Activated T-helper 2 cell treated with anti-CD3 and anti-CD28 coated beads, Interferon-gamma antibody, Interleukin-2, Interleukin-4, amounts not matched to agents 10 μg/mL and 5 μg/mL and 100 μg/mL, durations not matched to agents 14 hours and 24 hours and 36 hours (primary cell): ENCODE measurements around the gene GLT6D1. TPM values are rescaled to one million over a fixed set of nuclear protein-coding genes. Genes with fewer than 3 reads are reported as not detected.

ENCODE experiments used
- DNase-seq: peaks from one replicate; pipeline ENCODE4 v3.0.0; 2021; ENCODE audit warnings: low spot score
- H3K27ac Mint-ChIP-seq: one replicate; pipeline ENCODE4 v1.8.0; 2021; ENCODE audit warnings: mixed read lengths
- H3K27me3 Mint-ChIP-seq: one replicate; pipeline ENCODE4 v1.8.0; 2021; ENCODE audit warnings: low read depth, mixed read lengths
- H3K36me3 Mint-ChIP-seq: one replicate; pipeline ENCODE4 v1.8.0; 2021; ENCODE audit warnings: low read depth, mixed read lengths
- H3K4me1 Mint-ChIP-seq: one replicate; pipeline ENCODE4 v1.8.0; 2021; ENCODE audit warnings: low read depth, mixed read lengths
- H3K4me3 Mint-ChIP-seq: one replicate; pipeline ENCODE4 v1.8.0; 2021; ENCODE audit warnings: low read depth, mild to moderate bottlenecking, moderate library complexity, mixed read lengths
- H3K9me3 Mint-ChIP-seq: one replicate; pipeline ENCODE4 v1.8.0; 2021; ENCODE audit warnings: mixed read lengths
- intact Hi-C: fragments of 100-400 bp; cut with micrococcal nuclease; formaldehyde crosslinking; loops from one replicate; pipeline ENCODE4 v1.15.1; 2023
- total RNA-seq: library from RNA; stranded (reverse); gene quantifications from 2 replicates; pipeline ENCODE4 v1.2.3, GENCODE V29; 2022

Gene GLT6D1
- total RNA-seq, 1 donor from 2014 or later: not detected

- H3K9me3 Mint-ChIP-seq: no peaks in the 10 kb centered on the region
- H3K4me3 Mint-ChIP-seq: no peak within 1 kb of the TSS
- DNase-seq: no peak
- no peak within 1 kb of the TSS for H3K27ac Mint-ChIP-seq
- H3K4me1 Mint-ChIP-seq: no peaks in the 10 kb centered on the region
- no peaks in the 10 kb centered on the region for H3K27me3 Mint-ChIP-seq
- intact Hi-C loops: no loop called here
- H3K36me3 Mint-ChIP-seq: no peaks in the 10 kb centered on the region
Observed at GRCh38 chr9:135662758-135663450, 23.6 kb upstream of the GLT6D1 start, which contains the start of gene LCN9. Gene LCN9, plus strand, starts transcription at chr9:135663309. Its CDS starts 13 bp downstream, at chr9:135663322.

DNA sequence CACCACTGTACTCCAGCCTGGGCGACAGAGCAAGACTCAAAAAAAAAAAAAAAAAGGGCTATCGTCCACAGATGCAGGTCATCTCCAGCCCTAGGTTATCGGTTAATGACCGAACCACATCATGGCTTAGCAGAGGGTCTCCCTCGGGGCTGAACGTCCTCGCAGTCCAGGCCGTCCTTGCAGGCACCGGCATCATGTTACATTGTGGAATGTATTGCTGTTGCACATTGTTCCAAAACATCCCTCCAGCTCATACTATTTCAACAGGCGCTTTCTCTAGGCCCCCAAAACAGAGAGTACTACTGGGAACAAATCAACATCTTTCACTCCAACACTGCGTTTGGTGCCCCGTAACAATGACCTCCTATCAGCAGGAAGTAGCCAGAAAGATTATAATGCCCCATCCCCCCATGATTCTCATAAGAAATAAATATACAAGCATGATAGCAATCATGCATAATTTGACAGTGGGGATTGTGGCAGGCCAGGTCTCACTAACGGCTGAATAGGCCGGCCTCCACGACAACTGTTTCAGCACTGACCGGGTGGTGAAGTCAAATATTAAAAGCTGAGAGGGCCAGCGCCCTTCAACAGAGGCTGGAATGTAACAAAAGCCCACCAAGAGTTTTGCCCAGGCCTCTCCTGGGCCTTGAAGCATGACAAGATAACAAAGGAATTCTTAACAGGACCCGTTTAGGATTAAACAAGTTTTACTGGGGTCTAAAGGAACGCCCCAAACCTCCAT, 22.6 kb upstream of the GLT6D1 start:
- Mint-ChIP-seq H3K4me1 (no peaks in the 10 kb centered on the region), H3K27ac (no peak overlapping the region), H3K9me3 (no peaks in the 10 kb centered on the region), H3K27me3 (no peaks in the 10 kb centered on the region), H3K4me3 (no peak overlapping the region), H3K36me3 (no peaks in the 10 kb centered on the region)
- intact Hi-C loops: no loop called here
- no peak for DNase-seq

GRCh38 chr9:135660407-135660806, 21.1 kb upstream of the GLT6D1 start:
- Mint-ChIP-seq H3K4me1 (no peaks in the 10 kb centered on the region), H3K27me3 (no peaks in the 10 kb centered on the region), H3K36me3 (no peaks in the 10 kb centered on the region), H3K27ac (no peak overlapping the region), H3K4me3 (no peak overlapping the region), H3K9me3 (no peaks in the 10 kb centered on the region)
- no peak for DNase-seq
- intact Hi-C loops: no loop called here

DNA sequence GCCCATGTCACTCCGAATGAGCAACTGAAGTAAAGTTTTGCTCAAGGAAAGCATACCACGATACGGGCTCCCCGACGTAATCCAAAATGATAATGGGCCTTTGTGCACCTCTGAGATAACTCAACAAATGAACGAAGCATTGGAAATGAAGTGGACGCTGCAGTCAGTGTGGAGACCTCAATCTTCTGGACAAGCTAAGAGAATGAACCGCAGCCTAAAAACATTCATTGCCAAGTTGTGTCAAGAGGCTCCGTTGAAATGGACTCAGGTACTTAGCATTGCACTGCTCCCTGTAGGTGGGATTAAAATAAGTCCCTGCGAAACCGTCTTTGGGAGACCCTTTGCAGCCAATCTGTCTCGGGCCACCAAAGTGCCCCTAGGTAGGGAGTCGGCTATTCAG, 19.9 kb upstream of the GLT6D1 start:
- Mint-ChIP-seq H3K4me3 (no peak overlapping the region), H3K27me3 (no peaks in the 10 kb centered on the region), H3K9me3 (no peaks in the 10 kb centered on the region), H3K4me1 (no peaks in the 10 kb centered on the region), H3K36me3 (no peaks in the 10 kb centered on the region), H3K27ac (no peak overlapping the region)
- DNase-seq: no peak
- intact Hi-C loops: no loop called here

DNA sequence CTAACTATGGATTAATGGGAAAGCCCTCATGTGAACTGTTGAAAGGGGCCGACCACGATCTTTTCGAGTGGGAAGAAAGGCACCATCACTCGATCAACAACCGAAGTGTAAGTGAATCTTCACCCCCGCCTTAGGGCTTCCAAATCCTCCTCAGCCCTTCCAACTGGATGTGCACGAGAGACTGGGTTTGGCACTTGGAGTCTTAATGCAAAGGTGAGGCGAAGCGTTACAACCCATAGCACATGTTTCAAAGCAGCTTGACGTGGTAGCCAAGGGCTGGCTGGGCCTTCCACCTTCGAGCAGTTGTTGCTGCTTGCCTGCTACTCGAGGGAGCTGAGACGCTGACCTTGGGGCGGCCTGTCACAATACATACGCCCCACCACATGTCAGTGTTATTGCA, 18.1 kb upstream of the GLT6D1 start:
- no peak for DNase-seq
- Mint-ChIP-seq H3K4me1 (no peaks in the 10 kb centered on the region), H3K27me3 (no peaks in the 10 kb centered on the region), H3K4me3 (no peak overlapping the region), H3K9me3 (no peaks in the 10 kb centered on the region), H3K27ac (no peak overlapping the region), H3K36me3 (no peaks in the 10 kb centered on the region)
- intact Hi-C loops: no loop called here

DNA sequence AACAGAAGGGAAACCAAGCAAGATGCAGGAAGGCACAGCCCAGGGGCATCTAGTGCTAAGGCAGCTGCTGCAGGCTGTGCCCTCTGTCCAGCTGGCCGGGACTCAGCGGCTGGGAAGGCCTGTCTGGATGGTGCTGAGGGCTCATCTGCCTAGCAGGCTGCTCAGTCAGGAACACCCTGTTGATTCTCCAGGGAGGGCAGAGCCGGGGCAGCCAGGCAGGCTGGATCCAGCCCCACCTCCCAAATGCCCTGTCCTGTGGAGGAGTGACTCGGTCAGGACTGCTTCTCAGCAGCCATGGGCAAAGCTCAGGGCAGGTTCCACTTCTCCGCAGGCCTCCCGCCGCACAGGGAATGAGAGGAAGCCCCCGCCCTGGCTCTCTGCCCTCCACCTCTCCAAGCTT, 16.0 kb upstream of the GLT6D1 start:
- no peaks in the 10 kb centered on the region for H3K36me3 Mint-ChIP-seq
- no peak overlapping the region for H3K27ac Mint-ChIP-seq
- no peaks in the 10 kb centered on the region for H3K4me1 Mint-ChIP-seq
- H3K27me3 Mint-ChIP-seq: no peaks in the 10 kb centered on the region
- peaks cover 3% of the 10 kb centered on the region for H3K9me3 Mint-ChIP-seq
- intact Hi-C loops: no loop called here
- H3K4me3 Mint-ChIP-seq: no peak overlapping the region
- DNase-seq: no peak

GRCh38 chr9:135650408-135650807, 11.1 kb upstream of the GLT6D1 start:
- Mint-ChIP-seq H3K27ac (no peak overlapping the region), H3K36me3 (no peaks in the 10 kb centered on the region), H3K9me3 (peaks cover 40% of the 10 kb centered on the region), H3K4me1 (no peaks in the 10 kb centered on the region), H3K27me3 (no peaks in the 10 kb centered on the region), H3K4me3 (no peak overlapping the region)
- DNase-seq: no peak
- intact Hi-C loops: no loop called here

DNA sequence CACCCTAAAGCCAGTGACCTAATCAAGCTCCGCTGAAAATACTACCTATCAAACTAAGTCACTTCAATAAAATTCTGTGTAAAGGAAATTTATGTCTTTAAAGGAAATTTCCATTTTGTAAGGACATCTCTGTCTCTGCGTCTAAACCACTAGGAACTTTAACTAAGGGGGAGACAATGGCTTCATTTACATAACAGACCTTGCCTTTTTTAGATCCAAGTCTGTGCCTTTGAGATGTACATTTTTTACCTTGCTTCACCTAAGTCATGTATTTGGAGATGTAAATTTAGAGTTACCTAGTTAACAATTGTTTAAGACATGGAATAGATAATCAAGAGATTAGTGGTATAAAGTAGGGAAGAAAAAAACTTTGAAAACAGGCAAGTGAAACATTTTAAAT, 10.2 kb upstream of the GLT6D1 start:
- Mint-ChIP-seq H3K4me3 (no peak overlapping the region), H3K9me3 (peaks cover 49% of the 10 kb centered on the region)

GRCh38 chr9:135648494-135649410, 9.4 kb upstream of the GLT6D1 start:
- Mint-ChIP-seq H3K36me3 (no peaks in the 10 kb centered on the region), H3K27me3 (no peaks in the 10 kb centered on the region), H3K4me3 (no peak overlapping the region), H3K27ac (no peak overlapping the region), H3K9me3 (peaks cover 53% of the 10 kb centered on the region), H3K4me1 (no peaks in the 10 kb centered on the region)
- intact Hi-C loops: no loop called here
- no peak for DNase-seq

More for the DNA sequence above, 10.2 kb upstream of the GLT6D1 start:
- H3K27me3 Mint-ChIP-seq: no peaks in the 10 kb centered on the region
- no peak for DNase-seq
- intact Hi-C loops: no loop called here
- no peak overlapping the region for H3K27ac Mint-ChIP-seq
- H3K36me3 Mint-ChIP-seq: no peaks in the 10 kb centered on the region
- no peaks in the 10 kb centered on the region for H3K4me1 Mint-ChIP-seq

DNA sequence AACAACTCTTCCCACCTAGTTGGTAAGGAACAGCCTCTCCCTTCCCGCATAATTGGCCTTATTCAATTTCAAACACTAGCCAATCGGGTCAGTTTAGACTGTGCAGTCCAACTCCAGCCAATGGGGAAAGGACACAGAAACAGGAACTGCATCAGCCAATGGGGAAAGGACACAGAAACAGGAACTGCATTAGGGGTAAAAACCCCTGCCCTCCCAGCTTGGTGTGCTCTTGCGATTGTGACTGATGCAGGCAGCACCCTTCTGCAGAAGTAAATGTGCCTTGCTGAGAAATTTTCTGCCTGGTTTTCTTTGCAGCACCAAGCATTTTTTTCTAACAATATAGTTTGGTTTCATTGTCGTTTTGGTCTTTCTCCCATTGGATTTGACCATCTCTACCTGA, 8.5 kb upstream of the GLT6D1 start:
- DNase-seq: no peak
- Mint-ChIP-seq H3K36me3 (no peaks in the 10 kb centered on the region), H3K4me3 (no peak overlapping the region), H3K4me1 (no peaks in the 10 kb centered on the region), H3K27me3 (no peaks in the 10 kb centered on the region), H3K27ac (no peak overlapping the region), H3K9me3 (peaks cover 58% of the 10 kb centered on the region)
- intact Hi-C loops: no loop called here

DNA sequence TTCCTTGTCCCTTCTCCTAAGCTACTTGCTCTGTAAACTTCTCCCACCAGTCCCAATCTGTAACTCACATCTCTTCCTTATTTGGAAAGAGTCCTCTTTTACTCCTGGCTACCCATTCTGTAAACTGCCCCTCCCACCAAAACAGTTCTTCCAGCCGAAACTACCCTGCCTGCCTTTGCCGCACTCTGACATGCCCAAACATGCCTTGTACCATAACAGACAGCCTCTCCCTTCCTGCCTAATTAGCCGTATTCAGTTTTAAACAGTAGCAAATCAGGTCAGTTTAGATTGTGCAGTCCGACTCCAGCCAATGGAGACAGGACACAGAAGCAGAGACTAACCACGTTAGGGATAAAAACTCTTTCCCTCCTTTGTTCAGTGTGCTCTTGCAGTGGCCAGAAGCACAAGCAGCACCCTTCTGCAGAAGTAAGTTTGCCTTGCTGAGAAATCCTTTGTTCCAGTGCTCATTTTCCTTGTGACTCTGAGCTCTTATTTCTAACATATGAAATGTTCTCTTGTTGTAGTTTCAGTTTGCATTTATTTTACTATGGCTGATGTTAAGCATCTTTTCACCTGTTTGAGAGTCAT, 5.4 kb upstream of the GLT6D1 start:
- no peaks in the 10 kb centered on the region for H3K27me3 Mint-ChIP-seq
- H3K9me3 Mint-ChIP-seq: peaks cover 51% of the 10 kb centered on the region
- no peaks in the 10 kb centered on the region for H3K36me3 Mint-ChIP-seq
- H3K4me3 Mint-ChIP-seq: no peak overlapping the region
- no peaks in the 10 kb centered on the region for H3K4me1 Mint-ChIP-seq
- no peak for DNase-seq
- intact Hi-C loops: no loop called here
- no peak overlapping the region for H3K27ac Mint-ChIP-seq

DNA sequence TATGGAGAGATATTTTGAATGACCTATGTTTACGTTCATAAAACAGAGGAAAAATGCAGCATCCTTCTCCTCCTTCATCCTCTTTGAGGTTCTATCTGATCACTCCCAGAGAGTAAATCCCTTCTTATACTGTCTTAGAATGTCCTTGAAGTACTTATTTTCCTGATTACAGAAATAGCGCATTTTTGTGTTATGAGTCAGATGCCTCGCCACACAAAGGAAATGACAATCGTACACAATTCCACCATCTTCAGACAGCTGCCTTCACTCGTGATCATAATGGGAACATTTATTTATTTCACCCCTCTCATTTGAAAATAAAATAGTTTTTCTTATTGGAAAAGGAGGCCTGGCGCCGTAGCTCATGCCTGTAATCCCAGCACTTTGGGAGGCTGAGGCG, 2.4 kb upstream of the GLT6D1 start:
- Mint-ChIP-seq H3K4me3 (no peak overlapping the region), H3K36me3 (no peaks in the 10 kb centered on the region)

More for the DNA sequence above, 2.4 kb upstream of the GLT6D1 start:
- Mint-ChIP-seq H3K9me3 (peaks cover 25% of the 10 kb centered on the region), H3K4me1 (no peaks in the 10 kb centered on the region), H3K27ac (no peak overlapping the region), H3K27me3 (no peaks in the 10 kb centered on the region)
- intact Hi-C loops: no loop called here
- DNase-seq: no peak
